Keratinocyte (primary cell): ENCODE data around the gene SAMD4A.

Source experiments
- EZH2 ChIP-seq: IDR thresholded peaks from one replicate; pipeline ENCODE4 v1.6.1; 2012; ENCODE audit warnings: inconsistent platforms, mild to moderate bottlenecking, low read length, moderate library complexity
- TF ChIP-seq, protein P1 (sequence below), 3 experiments: IDR thresholded peaks in 1 of 3; conservative IDR thresholded peaks in 1 of 3; optimal IDR thresholded peaks in 1 of 3; 2 replicates in 2 of 3; 3 replicates in 1 of 3; pipeline versions ENCODE3 to v1.5.1; 2011; ENCODE audit warnings: low read length in 3 of 3, mild to moderate bottlenecking in 3 of 3, moderate library complexity in 2 of 3, control low read depth in 1 of 3, inconsistent platforms in 1 of 3; ENCODE audit not compliant: insufficient read depth in 2 of 3; ENCODE audit errors: extremely low read depth in 1 of 3

DNA sequence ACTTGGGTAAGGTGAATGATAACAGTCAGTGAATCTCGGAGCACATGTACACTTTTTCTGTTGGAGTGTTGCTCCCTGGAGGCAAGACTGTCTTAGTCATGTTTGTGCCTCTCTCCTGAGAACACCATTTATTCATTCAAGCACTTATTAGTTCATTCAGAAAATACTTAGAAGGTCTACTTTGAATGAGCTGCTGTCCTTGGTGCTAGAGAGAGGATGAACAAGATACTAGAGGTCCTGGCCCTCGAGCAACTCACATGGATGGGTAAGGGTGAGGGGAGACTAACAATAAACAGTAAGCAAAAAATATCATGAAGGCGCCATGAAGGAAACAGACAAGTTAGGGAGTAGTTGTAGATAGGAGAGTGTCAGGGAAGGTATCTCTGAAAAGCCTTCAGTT lies 17.1 kb upstream of the SAMD4A start:
- TF ChIP-seq, protein P1, sequence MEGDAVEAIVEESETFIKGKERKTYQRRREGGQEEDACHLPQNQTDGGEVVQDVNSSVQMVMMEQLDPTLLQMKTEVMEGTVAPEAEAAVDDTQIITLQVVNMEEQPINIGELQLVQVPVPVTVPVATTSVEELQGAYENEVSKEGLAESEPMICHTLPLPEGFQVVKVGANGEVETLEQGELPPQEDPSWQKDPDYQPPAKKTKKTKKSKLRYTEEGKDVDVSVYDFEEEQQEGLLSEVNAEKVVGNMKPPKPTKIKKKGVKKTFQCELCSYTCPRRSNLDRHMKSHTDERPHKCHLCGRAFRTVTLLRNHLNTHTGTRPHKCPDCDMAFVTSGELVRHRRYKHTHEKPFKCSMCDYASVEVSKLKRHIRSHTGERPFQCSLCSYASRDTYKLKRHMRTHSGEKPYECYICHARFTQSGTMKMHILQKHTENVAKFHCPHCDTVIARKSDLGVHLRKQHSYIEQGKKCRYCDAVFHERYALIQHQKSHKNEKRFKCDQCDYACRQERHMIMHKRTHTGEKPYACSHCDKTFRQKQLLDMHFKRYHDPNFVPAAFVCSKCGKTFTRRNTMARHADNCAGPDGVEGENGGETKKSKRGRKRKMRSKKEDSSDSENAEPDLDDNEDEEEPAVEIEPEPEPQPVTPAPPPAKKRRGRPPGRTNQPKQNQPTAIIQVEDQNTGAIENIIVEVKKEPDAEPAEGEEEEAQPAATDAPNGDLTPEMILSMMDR (optimal IDR thresholded peaks at IDR 0.05 in 1 of 3, IDR thresholded peaks at IDR 0.05 in 1 of 3, conservative IDR thresholded peaks at IDR 0.05 in 1 of 3; ENCODE audit: extremely low read depth in 1 of 3, insufficient read depth in 2 of 3, low read length in 3 of 3): no peak
- no peak for TF ChIP-seq EZH2
